Gastroesophageal sphincter (tissue), 4 donors: ENCODE data around the gene TRMU. TPM values are rescaled to one million over a fixed set of nuclear protein-coding genes. Genes with fewer than 3 reads are reported as not detected.
"Not testable (repeated sequence)": the region's sequence is repeated elsewhere in the genome, so short reads cannot be mapped to it uniquely, and the experiment has no call there.

ENCODE experiments used
- ATAC-seq: fragments of 150-250 bp; one replicate; pipeline ENCODE4 v1.9.1; 2016; ENCODE audit warnings: mild to moderate bottlenecking, moderate library complexity
- H3K27ac ChIP-seq, 4 donors: fragments of 200-600 bp; sonication (generic) in 3 of 4; 1 replicate in 3 of 4; 2 replicates in 1 of 4; pipeline ENCODE4 v1.5.1; 2016 to 2019
- H3K27me3 ChIP-seq: fragments of 200-600 bp; sonication (generic); one replicate; pipeline ENCODE4 v1.5.1; 2019
- H3K36me3 ChIP-seq, 2 donors: fragments of 200-600 bp; sonication (generic); one replicate each; pipeline ENCODE4 v1.5.1; 2019; ENCODE audit warnings: control low read depth in 1 of 2
- H3K4me1 ChIP-seq, 3 donors: fragments of 200-600 bp; sonication (generic); 1 replicate in 2 of 3; 2 replicates in 1 of 3; pipeline ENCODE4 v1.5.1; 2016 to 2019; ENCODE audit warnings: control low read depth in 2 of 3
- H3K4me3 ChIP-seq, 2 donors: fragments of 200-600 bp; sonication (generic); one replicate each; pipeline ENCODE4 v1.5.1; 2019; ENCODE audit warnings: mild to moderate bottlenecking in 1 of 2, moderate library complexity in 1 of 2
- H3K9me3 ChIP-seq, 3 donors: fragments of 200-600 bp; sonication (generic); one replicate each; pipeline ENCODE4 v1.5.1; 2017 to 2019; ENCODE audit warnings: control low read depth in 2 of 3
- EP300 ChIP-seq: sonication (generic); formaldehyde crosslinking; IDR thresholded peaks from one replicate; pipeline ENCODE4 v1.6.1; 2017; ENCODE audit warnings: antibody characterized with exemption, mild to moderate bottlenecking
- POLR2A ChIP-seq, 2 donors: fragments of 450-650 bp; IDR thresholded peaks; one replicate each; pipeline ENCODE4 v1.6.1; 2017; ENCODE audit warnings: antibody characterized with exemption in 2 of 2, mild to moderate bottlenecking in 2 of 2, moderate library complexity in 1 of 2
- POLR2AphosphoS5 ChIP-seq: sonication (generic); formaldehyde crosslinking; IDR thresholded peaks from one replicate; pipeline ENCODE4 v1.6.1; 2017; ENCODE audit warnings: antibody characterized with exemption
- WGBS, 2 donors: methylation state at CpG; one replicate each; pipeline ENCODE4 v1.1.5; 2018; ENCODE audit warnings: low coverage in 1 of 2; 5-methylcytosine and 5-hydroxymethylcytosine counted together
- total RNA-seq, 4 donors: library from RNA; depleted of rRNA; stranded (reverse); fragments of >200 nt; gene quantifications; one replicate each; pipeline ENCODE4 v1.1.0, GENCODE V29; 2016
- TF ChIP-seq, protein P1 (sequence below), 4 experiments: fragments of 200-600 bp in 2 of 4; fragments of 450-650 bp in 2 of 4; sonication (generic) in 1 of 4; IDR thresholded peaks; one replicate each; pipeline ENCODE4 v1.5.1; 2017 to 2019; ENCODE audit warnings: antibody characterized with exemption in 4 of 4, mild to moderate bottlenecking in 2 of 4, moderate library complexity in 2 of 4

TRMU gene
- total RNA-seq, 4 donors from 2014 or later, result 9.9 to 33.8 (median 24.6) TPM

DNA sequence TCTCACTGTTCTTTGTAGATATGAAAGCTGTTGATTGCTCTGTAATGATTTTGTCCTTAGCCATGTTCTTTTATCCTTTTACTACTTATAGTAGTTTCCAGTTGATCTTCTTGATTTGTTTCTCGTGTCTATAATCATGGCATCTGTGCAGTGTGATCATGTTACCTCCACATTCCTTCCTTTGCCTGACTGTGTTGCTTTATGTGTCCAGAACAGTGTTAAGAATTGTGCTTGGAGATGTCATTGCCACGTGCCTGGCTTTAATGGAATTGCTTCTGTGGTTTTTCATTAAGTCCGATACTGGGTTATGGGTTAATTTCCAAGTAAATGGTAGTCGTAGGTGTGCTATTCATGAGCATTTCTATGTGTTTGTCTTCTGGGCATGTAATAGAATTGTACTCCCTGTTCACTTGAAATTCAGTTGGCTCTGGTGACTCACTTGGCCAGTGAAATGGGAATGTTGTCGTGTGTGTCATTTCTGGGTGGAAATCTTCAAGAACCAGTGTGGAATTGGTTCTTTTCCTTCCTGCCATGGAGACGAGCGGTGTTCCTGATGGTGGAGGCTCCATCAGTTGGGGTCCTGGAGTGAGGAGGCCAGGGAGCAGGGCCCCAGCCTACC lies 32.1 kb upstream of the TRMU start:
- no peaks in the 10 kb centered on the region for H3K27me3 ChIP-seq
- no peaks in the 10 kb centered on the region for H3K36me3 ChIP-seq
- ATAC-seq, result no peak
- no peak for TF ChIP-seq POLR2AphosphoS5
- TF ChIP-seq POLR2A (IDR thresholded peaks at IDR 0.05), result no peak
- TF ChIP-seq, protein P1, sequence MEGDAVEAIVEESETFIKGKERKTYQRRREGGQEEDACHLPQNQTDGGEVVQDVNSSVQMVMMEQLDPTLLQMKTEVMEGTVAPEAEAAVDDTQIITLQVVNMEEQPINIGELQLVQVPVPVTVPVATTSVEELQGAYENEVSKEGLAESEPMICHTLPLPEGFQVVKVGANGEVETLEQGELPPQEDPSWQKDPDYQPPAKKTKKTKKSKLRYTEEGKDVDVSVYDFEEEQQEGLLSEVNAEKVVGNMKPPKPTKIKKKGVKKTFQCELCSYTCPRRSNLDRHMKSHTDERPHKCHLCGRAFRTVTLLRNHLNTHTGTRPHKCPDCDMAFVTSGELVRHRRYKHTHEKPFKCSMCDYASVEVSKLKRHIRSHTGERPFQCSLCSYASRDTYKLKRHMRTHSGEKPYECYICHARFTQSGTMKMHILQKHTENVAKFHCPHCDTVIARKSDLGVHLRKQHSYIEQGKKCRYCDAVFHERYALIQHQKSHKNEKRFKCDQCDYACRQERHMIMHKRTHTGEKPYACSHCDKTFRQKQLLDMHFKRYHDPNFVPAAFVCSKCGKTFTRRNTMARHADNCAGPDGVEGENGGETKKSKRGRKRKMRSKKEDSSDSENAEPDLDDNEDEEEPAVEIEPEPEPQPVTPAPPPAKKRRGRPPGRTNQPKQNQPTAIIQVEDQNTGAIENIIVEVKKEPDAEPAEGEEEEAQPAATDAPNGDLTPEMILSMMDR (IDR thresholded peaks at IDR 0.05), result no peak
- no peak for TF ChIP-seq EP300
- H3K27ac ChIP-seq, result no peak overlapping the region
- H3K9me3 ChIP-seq, result no peaks in the 10 kb centered on the region
- H3K4me1 ChIP-seq, result no peaks in the 10 kb centered on the region
- H3K4me3 ChIP-seq, result no peak overlapping the region
- WGBS, 2 donors, result 80 to 93% methylated on average over 3 to 7 of the region's 7 CpGs

DNA sequence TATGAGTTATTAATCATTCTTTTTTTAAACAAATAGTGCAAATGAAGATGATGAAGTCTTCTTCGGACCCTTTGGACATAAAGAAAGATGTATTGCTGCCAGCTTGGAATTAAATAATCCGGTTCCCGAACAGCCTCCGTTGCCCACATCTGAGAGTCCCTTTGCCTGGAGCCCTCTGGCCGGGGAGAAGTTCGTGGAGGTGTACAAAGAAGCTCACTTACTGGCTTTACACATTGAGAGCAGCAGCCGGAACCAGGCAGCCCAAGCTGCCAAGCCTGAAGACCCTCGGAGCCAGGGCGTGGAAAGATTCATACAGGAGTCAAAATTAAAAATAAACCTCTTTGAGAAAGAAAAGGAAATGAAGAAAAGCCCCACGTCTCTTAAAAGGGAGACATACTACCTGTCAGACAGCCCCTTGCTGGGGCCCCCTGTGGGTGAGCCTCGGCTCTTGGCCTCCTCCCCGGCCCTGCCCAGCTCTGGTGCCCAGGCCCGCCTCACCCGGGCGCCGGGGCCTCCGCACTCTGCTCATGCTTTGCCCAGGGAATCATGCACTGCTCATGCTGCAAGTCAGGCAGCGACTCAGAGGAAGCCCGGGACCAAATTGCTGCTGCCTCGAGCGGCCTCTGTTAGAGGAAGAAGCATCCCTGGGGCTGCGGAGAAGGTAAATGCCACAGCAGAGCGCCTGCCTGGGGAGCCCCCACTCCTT lies 27.1 kb upstream of the TRMU start:
- Histone ChIP-seq H3K27ac (no peak overlapping the region), H3K27me3 (no peaks in the 10 kb centered on the region), H3K36me3 (no peaks in the 10 kb centered on the region), H3K9me3 (no peaks in the 10 kb centered on the region), H3K4me3 (no peak overlapping the region), H3K4me1 (no peaks in the 10 kb centered on the region)
- no peak for ATAC-seq
- WGBS, 2 donors, result 76% methylated on average over 13 to 16 of the region's 23 CpGs
- no peak for TF ChIP-seq POLR2A (IDR thresholded peaks at IDR 0.05)

DNA sequence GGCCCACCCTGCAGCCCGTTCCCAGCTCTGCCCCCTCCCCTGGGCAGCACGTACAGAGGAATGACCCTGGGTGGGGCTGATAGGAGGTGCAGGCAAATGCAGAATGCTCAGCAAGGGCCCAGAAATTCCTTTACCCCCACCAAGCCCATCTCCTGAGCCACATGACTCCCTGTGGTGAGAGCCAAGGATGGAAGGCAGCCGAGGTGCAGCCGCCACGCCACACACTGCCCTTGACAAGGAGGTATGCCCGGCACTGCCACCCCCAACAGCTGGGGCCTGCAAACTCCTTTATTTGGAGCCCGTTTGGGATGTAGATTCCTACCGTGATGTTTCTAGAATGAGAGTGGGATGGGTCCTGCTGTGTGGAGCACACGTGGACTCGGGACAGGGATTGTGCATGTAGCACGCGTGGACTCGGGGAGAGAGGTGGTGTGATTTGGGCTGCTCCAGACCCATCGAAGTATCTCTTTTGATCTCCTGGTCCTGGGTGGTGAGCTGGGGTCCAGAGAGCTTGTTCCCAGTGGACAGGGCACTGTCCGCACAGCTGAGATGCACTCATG lies 25.9 kb upstream of the TRMU start:
- Histone ChIP-seq H3K4me3 (no peak overlapping the region), H3K27ac (no peak overlapping the region), H3K36me3 (no peaks in the 10 kb centered on the region), H3K4me1 (peaks cover 0 to 4% (median 0%) of the 10 kb centered on the region in 3 donors), H3K9me3 (no peaks in the 10 kb centered on the region), H3K27me3 (no peaks in the 10 kb centered on the region)
- ATAC-seq, result no peak
- 91 to 96% methylated on average over 6 to 7 of the region's 15 CpGs for WGBS, 2 donors
- no peak for TF ChIP-seq POLR2A (IDR thresholded peaks at IDR 0.05)
- TF ChIP-seq, protein P1 (IDR thresholded peaks at IDR 0.05), result no peak
- TF ChIP-seq POLR2AphosphoS5, result no peak
- no peak for TF ChIP-seq EP300

DNA sequence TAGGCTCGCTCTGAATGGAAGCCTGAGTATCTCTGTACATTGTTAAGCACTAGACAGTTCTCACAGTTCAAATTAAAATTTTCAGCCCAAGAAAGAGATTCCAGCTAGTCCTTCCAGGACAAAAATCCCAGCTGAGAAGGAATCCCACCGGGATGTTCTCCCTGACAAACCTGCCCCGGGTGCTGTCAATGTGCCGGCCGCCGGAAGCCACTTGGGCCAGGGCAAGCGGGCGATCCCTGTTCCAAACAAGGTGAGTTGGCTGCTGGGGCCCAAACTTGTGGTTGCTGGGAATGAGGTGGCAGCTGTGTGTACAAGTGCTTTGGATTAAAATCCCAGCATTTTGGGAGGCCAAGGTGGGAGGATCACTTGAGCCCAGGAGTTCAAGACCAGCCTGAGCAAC lies 23.5 kb upstream of the TRMU start:
- H3K36me3 ChIP-seq, result no peaks in the 10 kb centered on the region
- H3K27me3 ChIP-seq, result no peaks in the 10 kb centered on the region
- H3K4me1 ChIP-seq, result peaks cover 0 to 4% (median 0%) of the 10 kb centered on the region in 3 donors
- 100% methylated on average over 1 of the region's 8 CpGs; no CpG with 5 or more reads in 1 of the 2 donors for WGBS, 2 donors
- no peak overlapping the region for H3K4me3 ChIP-seq
- ATAC-seq, result no peak
- TF ChIP-seq POLR2AphosphoS5, result no peak
- no peak for TF ChIP-seq POLR2A (IDR thresholded peaks at IDR 0.05)
- TF ChIP-seq, protein P1 (IDR thresholded peaks at IDR 0.05), result no peak
- no peak for TF ChIP-seq EP300
- H3K9me3 ChIP-seq, result no peaks in the 10 kb centered on the region
- no peak overlapping the region for H3K27ac ChIP-seq

DNA sequence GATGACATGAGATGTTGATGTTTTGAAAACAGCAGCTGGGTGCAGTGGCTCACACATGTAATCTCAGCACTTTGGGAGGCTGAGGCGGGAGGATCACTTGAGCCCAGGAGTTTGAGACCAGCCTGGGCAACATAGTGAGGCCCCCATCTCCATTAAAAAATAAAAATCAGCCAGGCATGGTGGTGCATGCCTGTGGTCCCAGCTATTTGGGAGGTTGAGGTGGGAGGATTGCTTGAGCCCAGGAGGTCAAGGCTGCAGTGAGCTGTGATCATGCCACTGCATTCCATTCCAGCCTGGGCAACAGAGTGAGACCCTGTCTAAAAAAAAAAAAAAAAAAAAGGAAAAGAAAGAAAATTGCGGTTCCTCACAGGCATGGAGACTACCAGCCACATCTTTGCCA lies 22.7 kb upstream of the TRMU start:
- not testable (repeated sequence) for H3K9me3 ChIP-seq, ATAC-seq, H3K27ac ChIP-seq, H3K4me1 ChIP-seq, H3K4me3 ChIP-seq, H3K27me3 ChIP-seq, H3K36me3 ChIP-seq
- 90 to 95% methylated on average over 1 to 2 of the region's 2 CpGs for WGBS, 2 donors

DNA sequence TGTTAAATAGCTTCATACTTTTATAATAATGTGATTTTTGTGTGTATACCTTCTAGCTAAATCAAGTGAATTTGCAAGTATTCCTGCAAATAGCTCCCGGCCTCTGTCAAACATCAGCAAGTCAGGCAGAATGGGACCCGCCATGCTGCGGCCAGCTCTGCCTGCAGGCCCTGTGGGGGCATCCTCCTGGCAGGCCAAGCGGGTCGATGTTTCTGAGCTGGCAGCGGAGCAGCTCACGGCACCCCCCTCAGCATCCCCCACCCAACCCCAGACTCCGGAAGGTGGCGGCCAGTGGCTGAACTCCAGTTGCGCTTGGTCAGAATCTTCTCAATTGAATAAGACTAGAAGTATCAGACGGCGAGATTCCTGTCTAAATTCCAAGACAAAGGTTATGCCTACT lies 19.5 kb upstream of the TRMU start:
- Histone ChIP-seq H3K27me3 (no peaks in the 10 kb centered on the region), H3K36me3 (no peaks in the 10 kb centered on the region), H3K27ac (no peak overlapping the region), H3K4me1 (peaks cover 0 to 4% (median 0%) of the 10 kb centered on the region in 3 donors), H3K9me3 (no peaks in the 10 kb centered on the region), H3K4me3 (no peak overlapping the region)
- ATAC-seq, result no peak
- 80 to 89% methylated on average over 3 to 9 of the region's 12 CpGs for WGBS, 2 donors
- no peak for TF ChIP-seq EP300
- no peak for TF ChIP-seq POLR2A (IDR thresholded peaks at IDR 0.05)
- no peak for TF ChIP-seq POLR2AphosphoS5
- TF ChIP-seq, protein P1 (IDR thresholded peaks at IDR 0.05), result no peak
